HUES6 (cell line): ENCODE measurements around the gene MRPS7.
"Not testable (repeated sequence)": the region's sequence is repeated elsewhere in the genome, so short reads cannot be mapped to it uniquely, and the experiment has no call there.

Source experiments
- H3K27ac ChIP-seq: 2 replicates; pipeline ENCODE4 v1.7.0; 2013; ENCODE audit warnings: low read depth, mild to moderate bottlenecking, low read length, inconsistent platforms
- H3K27me3 ChIP-seq: 2 replicates; pipeline ENCODE4 v1.6.1; 2013; ENCODE audit warnings: low read length; ENCODE audit not compliant: control insufficient read depth, insufficient read depth
- H3K36me3 ChIP-seq: 2 replicates; pipeline ENCODE4 v1.6.1; 2013; ENCODE audit warnings: low read length; ENCODE audit not compliant: control insufficient read depth, insufficient read depth
- H3K4me1 ChIP-seq: 2 replicates; pipeline ENCODE4 v1.6.1; 2013; ENCODE audit warnings: low read length; ENCODE audit not compliant: control insufficient read depth, insufficient read depth
- H3K4me3 ChIP-seq: 2 replicates; pipeline ENCODE4 v1.5.1; 2013; ENCODE audit warnings: low read depth, low read length
- H3K9ac ChIP-seq: one replicate; pipeline ENCODE4 v1.6.1; 2013; ENCODE audit warnings: mild to moderate bottlenecking, low read length
- H3K9me3 ChIP-seq: 2 replicates; pipeline ENCODE4 v1.6.1; 2013; ENCODE audit warnings: low read depth, low read length; ENCODE audit not compliant: control insufficient read depth, insufficient read depth

The MRPS7 gene

DNA sequence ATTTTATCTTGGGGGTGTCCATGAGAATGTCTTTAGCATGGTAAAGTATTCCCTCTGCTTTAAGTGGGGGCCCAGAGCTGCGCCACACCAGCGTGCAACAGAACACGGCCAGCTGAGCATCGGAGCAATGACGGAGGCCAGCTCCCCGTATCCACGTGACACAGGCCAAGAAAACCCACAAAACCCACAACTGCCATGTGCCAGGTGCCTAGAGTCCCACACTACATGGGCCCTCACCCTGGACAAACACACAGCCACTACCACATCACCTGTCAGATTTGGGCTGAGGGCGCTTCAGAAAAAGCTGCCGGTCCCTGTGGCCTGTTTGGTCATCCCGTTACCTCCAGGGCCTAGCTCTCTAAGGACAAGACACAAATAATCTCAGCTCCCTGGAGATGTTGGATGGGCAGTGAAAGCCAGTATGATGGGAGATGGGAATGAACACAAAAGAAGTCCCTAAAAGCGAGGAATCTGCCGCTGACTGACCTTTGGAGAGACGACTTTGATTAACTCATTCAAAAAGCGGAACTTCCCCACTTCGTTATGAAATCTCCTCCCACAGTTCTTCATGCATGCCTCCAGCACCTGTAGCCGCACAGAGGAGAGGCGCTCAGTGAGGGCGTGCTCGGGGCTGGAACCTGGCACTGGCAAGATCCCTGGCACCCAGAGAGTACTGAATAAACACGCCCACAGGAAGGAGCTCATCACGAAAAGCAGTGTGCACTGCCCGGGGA is 17.4 kb upstream of the MRPS7 start:
- no peak overlapping the region for H3K4me3 ChIP-seq
- no peak overlapping the region for H3K9ac ChIP-seq
- H3K9me3 ChIP-seq = no peaks in the 10 kb centered on the region
- peaks cover 70% of the 10 kb centered on the region for H3K36me3 ChIP-seq
- H3K4me1 ChIP-seq = peaks cover 4% of the 10 kb centered on the region; the same call in 1 of the 2 replicates
- no peak overlapping the region for H3K27ac ChIP-seq
- H3K27me3 ChIP-seq = no peaks in the 10 kb centered on the region

DNA sequence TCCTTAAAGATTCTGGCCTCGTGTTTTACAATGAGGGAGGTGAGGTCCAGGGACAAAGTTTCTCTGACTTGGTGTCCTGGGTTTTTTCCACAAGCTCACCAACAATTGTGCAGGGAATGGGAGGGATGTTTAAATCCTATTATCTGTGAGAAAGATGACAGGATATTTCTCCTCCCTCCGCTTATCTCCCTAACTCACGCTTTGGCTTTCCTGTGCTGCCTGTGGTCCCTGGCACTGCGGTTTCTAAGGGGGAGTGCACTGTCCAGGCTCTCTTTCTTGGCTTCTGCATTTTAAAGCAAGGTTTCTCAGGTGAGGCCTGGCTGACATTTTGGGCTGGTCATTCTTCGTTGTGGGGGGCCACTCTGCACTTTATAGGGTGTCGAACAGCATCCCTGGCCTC is 16.7 kb upstream of the MRPS7 start:
- Histone ChIP-seq H3K36me3 (peaks cover 63% of the 10 kb centered on the region), H3K9me3 (no peaks in the 10 kb centered on the region), H3K4me3 (no peak overlapping the region), H3K9ac (no peak overlapping the region), H3K4me1 (peaks cover 11% of the 10 kb centered on the region; the same call in 1 of the 2 replicates), H3K27me3 (no peaks in the 10 kb centered on the region), H3K27ac (no peak overlapping the region)

DNA sequence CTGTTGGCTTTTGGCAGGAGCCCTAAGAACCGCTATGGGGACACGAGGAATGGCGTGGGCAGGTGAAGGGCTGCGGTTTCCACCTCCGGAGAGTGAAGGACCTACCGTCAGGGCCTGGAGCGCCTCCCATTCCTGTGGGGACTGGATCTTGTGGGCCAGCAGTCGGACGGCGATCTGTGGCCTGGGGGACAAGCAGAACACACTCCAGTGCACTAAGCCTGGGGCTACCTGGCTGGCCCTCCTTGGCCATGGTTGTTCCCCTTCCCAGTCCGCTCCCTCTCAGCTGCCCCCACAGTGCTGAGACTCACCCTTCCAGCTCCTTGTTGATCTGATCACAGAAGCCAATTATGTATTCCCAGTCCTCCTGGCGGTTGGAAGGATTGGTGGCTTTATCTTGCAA is 15.3 kb upstream of the MRPS7 start:
- peaks cover 53% of the 10 kb centered on the region for H3K36me3 ChIP-seq
- H3K9ac ChIP-seq = no peak overlapping the region
- H3K9me3 ChIP-seq = no peaks in the 10 kb centered on the region
- H3K4me1 ChIP-seq = peaks cover 13% of the 10 kb centered on the region; the same call in 1 of the 2 replicates
- no peak overlapping the region for H3K4me3 ChIP-seq
- H3K27me3 ChIP-seq = no peaks in the 10 kb centered on the region
- H3K27ac ChIP-seq = no peak overlapping the region

DNA sequence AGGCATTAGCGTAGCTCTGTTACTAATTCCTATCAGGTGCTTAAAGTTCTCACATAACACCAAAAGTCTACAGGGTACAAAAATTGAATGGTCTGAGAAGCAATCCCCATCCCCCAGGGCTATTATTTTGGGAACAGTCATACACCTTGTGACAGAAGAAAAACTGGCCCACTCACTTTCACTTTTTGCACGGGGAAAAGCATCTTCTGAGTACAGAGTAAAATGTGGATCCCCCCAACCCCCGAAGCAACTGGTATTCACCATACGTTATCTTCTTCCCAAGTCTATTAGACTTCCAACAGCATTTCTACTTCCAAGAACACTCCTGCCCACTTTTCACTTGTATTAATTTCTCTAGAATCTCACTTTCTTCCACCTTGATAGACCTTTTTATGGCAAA is 12.1 kb upstream of the MRPS7 start:
- H3K4me3 ChIP-seq = no peak overlapping the region
- peak overlapping the region; percentile 17 for H3K9ac ChIP-seq
- H3K27me3 ChIP-seq = no peaks in the 10 kb centered on the region
- no peaks in the 10 kb centered on the region for H3K9me3 ChIP-seq
- H3K36me3 ChIP-seq = peaks cover 22% of the 10 kb centered on the region
- no peak overlapping the region for H3K27ac ChIP-seq
- H3K4me1 ChIP-seq = peaks cover 21% of the 10 kb centered on the region; the same call in 1 of the 2 replicates

DNA sequence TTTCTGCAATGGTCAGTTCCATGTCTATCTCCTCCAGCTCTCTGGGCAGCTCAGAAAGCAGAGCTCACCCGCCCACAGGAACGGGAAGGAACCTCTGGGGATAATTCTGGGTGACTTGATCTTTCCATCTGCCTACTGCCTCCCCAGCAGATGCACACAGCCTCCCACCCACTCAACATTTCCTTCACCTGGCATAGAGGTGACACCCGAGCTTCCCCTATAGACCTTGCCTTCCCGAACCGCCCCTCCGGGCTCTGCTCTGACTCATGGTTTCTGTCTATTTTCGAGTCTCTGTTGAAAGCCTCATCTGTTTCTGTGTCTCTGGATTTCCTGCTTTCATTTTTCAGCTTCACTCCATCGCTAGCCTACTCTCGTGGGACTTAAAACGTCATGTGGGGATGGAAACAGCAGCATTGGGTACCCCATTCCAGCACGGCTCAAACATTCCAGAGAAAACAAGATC is 11.6 kb upstream of the MRPS7 start:
- Histone ChIP-seq H3K9ac (peak overlapping the region; percentile 17), H3K4me3 (no peak overlapping the region)

DNA sequence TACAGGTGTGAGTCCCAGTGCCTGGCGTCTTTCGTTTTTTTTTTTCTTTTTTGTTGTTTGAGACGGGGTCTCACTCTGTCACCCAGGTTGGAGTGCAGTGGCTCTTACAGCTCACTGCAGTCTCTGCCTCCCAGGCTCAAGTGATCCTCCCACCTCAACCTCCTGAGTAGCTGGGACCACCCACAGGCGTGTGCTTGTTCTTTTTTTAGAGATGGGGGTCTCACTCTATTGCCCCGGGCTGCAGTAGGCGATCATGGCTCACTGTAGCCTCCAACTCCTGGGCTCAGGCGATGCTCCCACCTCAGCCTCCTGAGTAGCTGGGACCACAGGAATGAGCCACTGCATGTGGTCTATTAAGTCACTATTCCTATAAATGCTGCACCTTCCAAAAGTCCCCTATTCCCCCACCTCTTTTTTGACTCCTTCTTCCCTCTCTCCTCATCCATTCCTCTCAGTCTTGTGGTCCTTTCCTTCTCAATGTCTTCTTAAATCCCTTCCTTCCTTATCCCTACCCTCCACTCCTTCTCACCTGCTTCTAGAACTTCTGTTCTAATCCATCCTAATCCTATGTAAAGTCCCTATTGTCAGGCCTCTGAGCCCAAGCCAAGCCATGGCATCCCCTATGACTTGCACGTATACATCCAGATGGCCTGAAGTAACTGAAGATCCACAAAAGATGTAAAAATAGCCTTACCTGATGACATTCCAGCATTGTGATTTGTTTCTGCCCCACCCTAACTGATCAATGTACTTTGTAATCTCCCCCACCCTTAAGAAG is 9.5 kb upstream of the MRPS7 start:
- no peak overlapping the region for H3K4me3 ChIP-seq
- no peaks in the 10 kb centered on the region for H3K9me3 ChIP-seq
- H3K4me1 ChIP-seq = peaks cover 21% of the 10 kb centered on the region; the same call in 1 of the 2 replicates
- H3K36me3 ChIP-seq = no peaks in the 10 kb centered on the region
- H3K9ac ChIP-seq = no peak overlapping the region
- H3K27me3 ChIP-seq = no peaks in the 10 kb centered on the region
- H3K27ac ChIP-seq = no peak overlapping the region

More for the DNA sequence above, 11.6 kb upstream of the MRPS7 start:
- Histone ChIP-seq H3K27ac (no peak overlapping the region), H3K27me3 (no peaks in the 10 kb centered on the region), H3K36me3 (peaks cover 17% of the 10 kb centered on the region), H3K9me3 (no peaks in the 10 kb centered on the region), H3K4me1 (peaks cover 21% of the 10 kb centered on the region; the same call in 1 of the 2 replicates)

DNA sequence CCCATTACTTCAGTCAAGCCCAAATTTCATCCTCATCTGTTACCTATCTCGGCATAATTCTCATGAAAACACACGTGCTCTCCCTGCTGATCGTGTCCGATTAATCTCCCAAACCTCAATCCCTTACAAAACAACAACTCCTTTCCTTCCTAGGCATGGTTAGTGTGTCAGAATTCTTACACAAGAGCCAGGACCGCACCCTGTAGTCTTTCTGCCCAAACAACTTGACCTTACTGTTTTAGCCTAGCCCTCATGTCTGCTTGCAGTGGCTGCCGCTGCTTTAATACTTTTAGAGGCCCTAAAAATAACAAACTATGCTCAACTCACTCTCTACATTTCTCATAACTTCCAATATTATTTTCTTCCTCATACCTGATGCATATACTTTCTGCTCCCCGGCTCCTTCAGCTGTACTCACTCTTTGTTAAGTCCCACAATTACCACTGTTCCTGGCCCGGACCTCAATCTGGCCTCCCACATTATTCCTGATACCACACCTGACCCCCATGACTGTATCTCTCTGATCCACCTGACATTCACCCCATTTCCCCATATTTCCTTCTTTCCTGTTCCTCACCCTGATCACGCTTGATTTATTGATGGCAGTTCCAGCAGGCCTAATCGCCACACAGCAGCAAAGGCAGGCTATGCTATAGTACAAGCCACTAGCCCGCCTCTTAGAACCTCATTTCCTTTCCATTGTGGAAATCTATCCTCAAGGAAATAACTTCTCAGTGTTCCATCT is 5.6 kb upstream of the MRPS7 start:
- H3K9ac ChIP-seq, H3K4me3 ChIP-seq, H3K27me3 ChIP-seq, H3K36me3 ChIP-seq, H3K27ac ChIP-seq, H3K9me3 ChIP-seq: not testable (repeated sequence)
- H3K4me1 ChIP-seq = peaks cover 22% of the 10 kb centered on the region

DNA sequence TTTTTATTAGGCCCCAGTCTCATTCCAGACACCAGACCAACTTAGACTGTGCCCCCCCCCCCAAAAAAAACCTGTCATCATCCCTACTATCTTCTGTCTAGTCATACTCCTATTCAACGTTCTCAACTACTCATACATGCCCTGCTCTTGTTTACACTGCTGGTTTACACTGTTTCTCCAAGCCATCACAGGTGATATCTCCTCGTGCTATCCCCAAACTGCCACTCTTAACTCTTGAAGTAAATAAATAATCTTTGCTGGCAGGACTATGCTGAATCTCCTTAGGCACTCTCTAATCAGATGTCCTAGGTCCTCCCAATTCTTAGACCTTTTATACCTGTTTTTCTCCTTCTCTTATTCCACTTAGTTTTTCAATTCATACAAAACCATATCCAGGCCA is 4.5 kb upstream of the MRPS7 start:
- not testable (repeated sequence) for H3K9ac ChIP-seq, H3K4me3 ChIP-seq, H3K36me3 ChIP-seq, H3K9me3 ChIP-seq, H3K27ac ChIP-seq, H3K27me3 ChIP-seq
- H3K4me1 ChIP-seq = peaks cover 16% of the 10 kb centered on the region

DNA sequence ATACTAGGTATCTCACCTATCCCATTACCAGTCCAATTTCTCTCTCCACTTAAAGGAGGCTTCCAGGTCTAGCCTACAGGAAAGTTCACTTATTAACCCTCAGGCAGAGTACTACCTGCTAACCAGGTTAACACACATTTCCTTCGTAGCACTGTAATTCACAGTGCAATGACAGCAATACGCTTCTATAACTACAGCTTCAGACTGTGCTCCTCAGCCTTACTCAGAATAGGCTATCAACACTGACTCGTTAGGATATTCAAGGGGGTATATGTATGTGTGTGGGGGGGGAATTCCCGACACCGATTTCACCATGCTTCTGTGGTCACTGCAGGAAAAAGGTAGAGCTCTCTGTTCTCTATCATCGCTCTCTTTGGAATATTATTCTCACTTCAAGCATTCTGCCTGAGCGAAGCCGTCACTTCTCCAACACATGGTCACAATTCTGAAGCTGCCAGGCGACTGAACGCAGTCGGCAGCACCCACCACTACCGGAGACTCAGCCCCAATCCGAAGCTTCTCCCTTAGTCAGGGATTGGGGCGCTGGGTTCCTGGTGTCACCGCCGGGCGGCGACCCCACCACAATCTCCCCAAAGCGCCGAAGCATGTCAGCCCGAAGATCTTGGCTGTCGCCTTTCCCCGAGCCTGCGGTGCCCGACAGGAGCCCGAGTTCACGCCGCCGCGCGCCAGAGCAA is 891 bp upstream of the MRPS7 start:
- H3K27me3 ChIP-seq = no peaks in the 10 kb centered on the region
- H3K27ac ChIP-seq = peak overlapping the region; percentile 98
- H3K4me1 ChIP-seq = peaks cover 14% of the 10 kb centered on the region
- peaks cover 23% of the 10 kb centered on the region for H3K36me3 ChIP-seq
- no peaks in the 10 kb centered on the region for H3K9me3 ChIP-seq
- peak overlapping the region; percentile 99 for H3K9ac ChIP-seq
- peak overlapping the region; percentile 96 for H3K4me3 ChIP-seq

DNA sequence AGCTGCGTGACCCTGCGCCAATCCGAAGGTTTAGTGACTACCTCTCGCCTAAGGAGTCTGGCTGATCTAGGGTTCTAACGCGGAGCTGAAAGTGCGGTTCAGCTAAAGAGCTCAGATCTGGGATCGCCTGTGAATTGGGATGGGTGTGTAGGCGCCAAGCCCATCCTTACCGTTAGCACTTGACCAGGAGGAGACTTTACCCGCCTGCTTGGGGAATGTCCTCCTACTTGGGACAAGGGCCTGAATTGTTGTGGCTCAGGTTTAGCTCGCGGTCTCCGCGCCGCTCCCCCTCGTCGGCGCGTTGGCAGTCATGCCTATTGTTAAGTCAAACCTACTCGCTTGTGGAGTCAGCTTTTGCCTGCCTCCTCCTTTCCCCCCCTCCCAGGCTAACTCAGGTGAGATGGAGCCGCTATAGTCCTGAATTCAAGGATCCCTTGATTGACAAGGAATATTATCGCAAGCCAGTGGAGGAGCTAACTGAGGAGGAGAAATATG is 480 bp downstream of the MRPS7 start:
- peak overlapping the region; percentile 99 for H3K9ac ChIP-seq
- peak overlapping the region; percentile 98 for H3K27ac ChIP-seq
- no peaks in the 10 kb centered on the region for H3K9me3 ChIP-seq
- peak overlapping the region; percentile 96 for H3K4me3 ChIP-seq
- H3K36me3 ChIP-seq = peaks cover 36% of the 10 kb centered on the region
- H3K4me1 ChIP-seq = peaks cover 14% of the 10 kb centered on the region
- no peaks in the 10 kb centered on the region for H3K27me3 ChIP-seq
